CD4-positive, alpha-beta T cell treated with Interleukin-10 for 1 hour (primary cell): Measurements from ENCODE around the gene RRP1.

ENCODE experiments used
- DNase-seq: peaks from one replicate; pipeline ENCODE4 v3.0.0-alpha.2; 2020

RRP1 gene, protein sequence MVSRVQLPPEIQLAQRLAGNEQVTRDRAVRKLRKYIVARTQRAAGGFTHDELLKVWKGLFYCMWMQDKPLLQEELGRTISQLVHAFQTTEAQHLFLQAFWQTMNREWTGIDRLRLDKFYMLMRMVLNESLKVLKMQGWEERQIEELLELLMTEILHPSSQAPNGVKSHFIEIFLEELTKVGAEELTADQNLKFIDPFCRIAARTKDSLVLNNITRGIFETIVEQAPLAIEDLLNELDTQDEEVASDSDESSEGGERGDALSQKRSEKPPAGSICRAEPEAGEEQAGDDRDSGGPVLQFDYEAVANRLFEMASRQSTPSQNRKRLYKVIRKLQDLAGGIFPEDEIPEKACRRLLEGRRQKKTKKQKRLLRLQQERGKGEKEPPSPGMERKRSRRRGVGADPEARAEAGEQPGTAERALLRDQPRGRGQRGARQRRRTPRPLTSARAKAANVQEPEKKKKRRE

DNA sequence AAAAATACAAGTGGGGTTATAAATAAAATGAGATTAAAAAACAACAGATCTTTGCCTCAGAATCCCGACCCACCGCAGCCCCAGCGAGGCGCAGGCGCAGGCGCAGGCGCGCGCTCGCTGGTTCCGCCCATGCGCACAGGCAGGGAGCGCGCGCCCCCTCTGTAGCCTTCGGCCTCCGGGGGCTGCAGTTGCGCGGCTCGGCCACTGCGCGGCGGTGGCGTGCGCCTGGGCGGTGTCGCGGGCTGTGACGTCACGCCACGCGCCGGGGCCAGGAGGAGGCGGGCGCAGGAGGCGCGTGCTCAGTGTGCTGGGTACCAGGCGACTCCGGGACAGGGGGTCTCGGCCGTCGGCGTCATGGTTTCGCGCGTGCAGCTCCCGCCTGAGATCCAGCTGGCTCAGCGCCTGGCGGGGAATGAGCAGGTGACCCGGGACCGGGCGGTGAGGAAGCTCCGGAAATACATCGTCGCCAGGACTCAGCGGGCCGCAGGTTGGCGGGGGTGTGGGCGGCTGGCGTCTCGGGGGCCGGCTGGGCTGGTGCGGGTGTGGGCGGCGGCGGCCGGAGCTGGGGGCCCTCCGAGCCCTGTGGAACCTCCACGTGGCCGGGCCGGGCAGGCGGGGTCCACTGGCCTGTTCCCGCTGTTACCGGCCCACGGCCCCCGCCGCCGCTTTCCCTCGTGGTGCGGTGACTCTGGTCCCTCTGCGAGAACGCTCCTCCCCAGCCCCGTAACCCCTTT, at the start of gene RRP1:
TSS of gene RRP1 (plus strand) at position 302 of the 734 bp plus-strand sequence. CDS start at position 355, 53 bp downstream.
- DNase-seq = peak; percentile 95

DNA sequence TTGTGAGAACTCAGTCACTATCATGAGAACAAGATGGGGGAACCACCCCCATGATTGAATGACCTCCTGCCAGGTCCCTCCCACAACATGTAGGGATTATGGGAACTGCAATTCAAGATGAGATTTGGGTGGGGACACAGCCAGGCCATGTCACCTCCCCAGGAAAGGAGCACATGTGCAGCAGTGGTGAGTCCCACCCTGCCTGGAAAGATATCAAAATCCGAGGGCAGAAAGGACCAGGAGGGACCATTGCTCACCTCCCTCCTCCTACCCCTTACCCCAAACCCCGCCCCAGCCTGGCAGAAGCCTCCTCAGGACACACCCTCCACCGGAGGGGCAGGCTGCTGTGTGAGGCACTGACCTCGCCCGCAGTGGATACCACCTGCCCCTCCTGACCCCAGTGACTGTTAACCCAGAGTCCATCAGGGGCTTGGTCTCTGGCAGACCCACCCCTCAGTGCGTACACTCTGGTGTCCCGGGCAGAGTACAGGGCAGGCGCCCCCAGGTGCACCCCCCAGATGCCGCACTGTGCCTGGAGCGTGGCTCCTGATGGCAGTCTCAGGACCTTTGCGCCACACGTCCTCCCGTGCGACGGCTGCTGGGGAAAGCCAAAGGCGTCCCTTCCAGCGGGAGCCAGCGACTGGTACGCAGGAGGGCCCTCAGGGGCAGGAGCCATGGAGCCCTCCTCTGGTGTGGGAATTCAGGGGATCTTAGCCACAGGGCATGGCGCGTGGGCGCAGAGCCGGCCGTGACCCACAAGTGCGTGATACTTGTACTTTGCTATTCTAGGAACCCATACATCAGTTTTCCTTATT, 49.5 kb upstream of the RRP1 start:
- DNase-seq = no peak

DNA sequence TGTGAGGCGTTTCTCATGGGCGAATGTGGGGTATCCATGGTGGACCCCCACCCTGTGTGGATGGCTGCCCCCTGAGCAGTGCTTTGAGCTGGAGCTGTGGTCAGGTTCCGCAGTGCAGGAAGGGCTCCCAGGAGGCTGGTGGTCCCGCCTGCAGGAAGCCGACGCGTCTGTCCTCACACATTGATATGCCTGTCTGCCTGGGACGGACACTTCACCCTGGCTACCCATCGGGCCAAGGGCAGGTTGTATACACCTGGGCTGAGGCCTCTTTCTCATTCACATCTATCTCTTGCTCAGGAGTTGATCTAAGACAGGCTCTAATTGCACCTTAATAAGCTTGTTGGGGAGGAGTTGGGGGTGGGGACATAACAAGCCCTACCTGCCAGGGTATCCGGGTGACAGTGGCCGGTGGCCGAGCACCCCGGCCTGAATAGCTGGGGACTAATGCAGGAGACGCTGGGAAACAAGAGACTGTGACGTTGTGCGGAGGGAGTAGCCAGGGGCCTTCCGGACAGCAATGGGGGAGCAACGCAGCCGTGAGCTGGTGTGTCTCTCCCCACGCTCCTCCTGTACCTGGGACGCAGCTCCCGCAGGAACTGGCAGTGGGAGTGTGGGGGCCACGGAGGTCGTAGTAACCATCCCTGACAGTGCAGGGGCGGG, 48.8 kb upstream of the RRP1 start:
- no peak for DNase-seq

DNA sequence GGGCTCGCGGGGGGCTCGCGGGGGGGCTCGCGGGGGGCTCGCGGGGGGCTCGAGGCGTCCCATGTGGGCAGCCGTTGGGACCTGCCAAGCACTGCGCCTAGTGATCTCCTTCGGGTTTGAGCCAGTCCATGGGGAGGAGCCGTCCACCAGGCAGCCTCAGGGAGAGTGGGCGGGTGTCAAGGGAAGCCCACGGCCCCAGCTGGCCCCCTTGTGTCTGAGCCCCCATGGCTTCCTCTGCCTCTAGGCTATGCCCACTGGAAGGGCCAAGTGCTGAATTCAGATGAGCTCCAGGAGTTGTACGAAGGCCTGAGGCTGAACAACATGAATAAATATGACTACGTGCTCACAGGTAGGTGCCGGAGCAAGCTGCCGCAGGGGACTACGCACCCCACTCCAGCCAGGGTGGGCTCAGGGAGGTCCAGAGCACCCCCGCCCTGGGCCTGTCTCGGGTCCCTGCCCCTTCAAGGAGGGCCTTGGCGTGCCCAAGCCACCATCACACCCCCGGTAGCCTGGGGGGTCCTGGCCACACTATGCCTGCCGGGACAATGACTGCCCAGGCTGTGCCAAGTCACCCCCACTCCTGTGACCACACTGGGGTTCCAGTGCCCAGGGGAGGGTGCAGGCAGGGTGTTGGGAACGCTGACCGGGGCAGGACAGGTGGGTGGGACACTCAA, 47.8 kb upstream of the RRP1 start:
- DNase-seq = no peak

DNA sequence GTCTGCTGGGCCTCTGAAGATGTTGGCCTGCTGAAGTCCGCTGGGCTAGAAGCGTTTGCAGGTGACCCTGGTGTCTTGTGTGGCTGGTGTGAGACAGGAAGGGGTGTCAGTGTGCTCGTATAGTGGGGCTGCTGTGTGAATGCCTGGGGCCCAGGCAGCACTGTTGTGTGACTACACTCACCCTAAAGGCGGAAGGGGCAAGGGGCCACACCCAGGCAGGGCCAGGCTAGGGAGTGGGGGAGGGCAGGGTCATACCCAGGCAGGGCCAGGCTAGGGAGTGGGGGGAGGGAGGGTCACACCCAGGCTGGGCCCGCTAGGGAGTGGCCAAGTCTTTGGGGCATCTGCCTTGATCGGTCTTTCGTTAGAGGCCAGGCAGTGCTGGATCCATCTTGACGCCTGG, 45.4 kb upstream of the RRP1 start:
- DNase-seq = no peak

DNA sequence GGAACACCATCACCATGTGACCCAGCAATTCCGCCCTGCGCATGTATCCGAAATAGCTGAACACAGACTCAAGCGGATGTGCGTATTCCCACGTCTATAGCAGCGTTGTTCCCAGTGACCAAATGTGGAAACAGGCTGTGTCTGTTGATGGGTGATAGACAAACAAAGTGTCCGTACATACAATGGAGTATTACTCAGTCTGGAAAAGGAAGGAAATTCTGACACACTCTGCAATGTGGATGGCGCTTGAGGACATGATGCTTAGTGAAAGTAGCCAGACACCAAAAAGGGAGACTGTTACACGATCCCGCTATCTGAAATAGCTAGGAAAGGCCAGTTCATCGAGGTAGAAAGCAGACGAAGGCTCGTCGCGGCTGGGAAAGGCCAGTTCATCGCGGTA, 44.7 kb upstream of the RRP1 start:
- DNase-seq = no peak

DNA sequence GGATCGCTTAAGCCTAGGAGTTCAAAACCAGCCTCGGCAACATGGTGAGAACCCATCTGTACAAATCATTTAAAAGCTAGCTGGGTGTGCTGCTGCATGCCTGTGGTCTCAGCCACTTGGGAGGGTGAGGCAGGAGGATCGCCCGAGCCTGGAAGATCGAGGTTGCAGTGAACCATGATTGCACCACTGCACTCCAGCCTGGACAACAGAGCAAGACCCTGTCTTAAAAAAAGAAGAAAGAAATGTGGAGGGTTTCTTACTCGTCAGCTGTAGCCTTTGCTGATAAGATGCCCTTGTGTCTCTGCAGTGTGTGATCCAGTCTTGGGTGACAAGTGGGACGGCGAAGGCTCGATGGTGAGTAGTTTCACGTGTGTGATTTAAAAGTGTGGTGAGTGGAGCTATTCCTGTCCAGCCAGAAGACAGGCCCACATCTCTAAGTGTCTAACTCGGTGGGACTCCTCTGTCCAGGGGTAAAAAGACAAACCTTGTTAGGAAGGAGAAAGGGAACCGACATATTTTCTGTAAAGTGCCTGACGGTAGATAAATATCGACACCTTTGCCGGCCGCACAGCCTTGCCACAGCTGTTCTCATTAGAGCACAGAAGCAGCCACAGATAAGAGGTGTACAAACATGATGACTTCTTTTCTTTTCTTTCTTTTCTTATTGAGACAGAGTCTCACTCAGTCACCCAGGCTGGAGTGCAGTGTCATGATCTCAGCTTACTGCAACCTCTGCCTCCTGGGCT, 43.4 kb upstream of the RRP1 start:
- DNase-seq = no peak

DNA sequence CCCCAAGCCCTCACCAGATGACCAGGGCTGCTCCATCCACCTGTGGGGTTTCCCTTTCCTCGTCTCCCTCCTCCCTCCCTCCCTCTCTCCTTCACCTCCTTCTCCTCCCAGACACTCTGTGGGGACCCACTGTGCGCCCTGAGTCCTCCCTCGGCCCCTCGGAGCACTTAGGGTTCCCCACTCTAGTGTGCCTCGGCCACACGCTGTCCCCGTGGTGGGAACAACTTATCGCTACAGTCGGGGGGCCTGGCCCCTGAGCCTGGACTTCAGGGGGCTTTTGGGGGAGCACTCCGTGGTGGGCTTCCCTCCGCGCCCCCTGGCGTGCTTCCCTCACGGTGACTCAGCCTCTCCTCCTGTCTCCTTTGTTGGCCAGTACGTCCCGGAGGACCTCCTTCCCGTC, 40.8 kb upstream of the RRP1 start:
- DNase-seq = no peak

DNA sequence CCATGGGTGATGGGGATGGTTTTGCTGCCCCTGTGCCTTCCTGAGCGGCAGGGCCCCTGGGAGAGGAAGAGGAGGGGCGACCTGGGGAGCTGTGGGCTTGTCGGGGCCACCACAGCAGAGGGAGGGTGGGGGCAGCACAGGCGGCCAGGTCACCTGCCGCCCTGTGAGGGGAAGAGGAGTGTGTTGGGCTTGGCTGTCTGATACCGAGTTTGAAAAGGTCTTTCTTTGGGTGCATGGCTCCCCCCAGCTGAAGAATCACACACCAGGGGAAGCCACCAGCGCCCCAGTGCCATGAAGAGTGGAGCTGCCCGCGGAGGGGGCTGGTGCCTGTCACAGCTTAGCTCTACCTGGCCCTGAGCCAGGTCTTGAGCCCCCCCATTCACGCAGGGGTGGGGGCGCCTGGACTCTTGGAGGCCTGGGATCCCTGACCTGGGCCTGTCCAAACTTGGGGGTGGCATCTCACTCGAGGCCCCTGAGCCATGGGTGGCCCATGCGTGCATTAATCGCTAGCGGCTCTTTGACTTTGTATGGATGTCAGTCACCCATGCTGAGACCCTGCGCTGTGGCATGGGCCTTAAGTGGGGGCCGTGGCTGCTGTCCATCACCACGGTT, 39.6 kb upstream of the RRP1 start:
- DNase-seq = no peak

DNA sequence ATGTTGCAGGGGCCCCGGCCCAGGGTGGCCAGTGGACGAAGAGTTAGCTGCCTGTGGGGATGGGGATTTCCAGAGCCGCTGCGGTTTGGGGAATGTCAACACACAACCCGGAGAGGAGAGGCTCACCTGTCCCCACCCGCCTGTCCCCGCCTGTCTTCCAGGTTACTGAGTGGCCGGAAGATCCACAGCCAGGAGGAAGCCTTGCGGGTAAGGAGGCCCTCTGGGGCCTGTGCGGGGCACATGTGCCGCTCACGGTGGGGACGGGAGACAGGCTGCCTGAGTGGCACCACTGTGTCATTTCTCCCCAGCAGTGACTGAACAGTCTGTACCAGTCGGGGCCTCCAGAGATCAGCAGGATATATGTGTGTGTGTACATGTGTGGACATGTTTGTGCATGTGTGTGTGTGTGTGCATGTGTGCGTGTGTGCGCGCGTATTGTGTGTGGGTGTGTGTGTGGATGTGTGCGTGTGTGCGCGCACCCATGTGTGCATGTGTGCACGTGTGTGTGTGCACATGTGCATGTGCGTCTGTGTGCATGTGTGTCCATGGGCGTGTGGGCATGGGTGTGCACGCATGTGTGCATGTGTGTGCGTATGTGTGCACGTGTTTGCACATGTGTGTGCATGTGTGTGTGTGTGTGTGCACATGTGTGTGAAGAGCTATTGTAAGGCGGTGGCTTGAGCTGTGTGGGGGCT, 38.9 kb upstream of the RRP1 start:
- DNase-seq = no peak

DNA sequence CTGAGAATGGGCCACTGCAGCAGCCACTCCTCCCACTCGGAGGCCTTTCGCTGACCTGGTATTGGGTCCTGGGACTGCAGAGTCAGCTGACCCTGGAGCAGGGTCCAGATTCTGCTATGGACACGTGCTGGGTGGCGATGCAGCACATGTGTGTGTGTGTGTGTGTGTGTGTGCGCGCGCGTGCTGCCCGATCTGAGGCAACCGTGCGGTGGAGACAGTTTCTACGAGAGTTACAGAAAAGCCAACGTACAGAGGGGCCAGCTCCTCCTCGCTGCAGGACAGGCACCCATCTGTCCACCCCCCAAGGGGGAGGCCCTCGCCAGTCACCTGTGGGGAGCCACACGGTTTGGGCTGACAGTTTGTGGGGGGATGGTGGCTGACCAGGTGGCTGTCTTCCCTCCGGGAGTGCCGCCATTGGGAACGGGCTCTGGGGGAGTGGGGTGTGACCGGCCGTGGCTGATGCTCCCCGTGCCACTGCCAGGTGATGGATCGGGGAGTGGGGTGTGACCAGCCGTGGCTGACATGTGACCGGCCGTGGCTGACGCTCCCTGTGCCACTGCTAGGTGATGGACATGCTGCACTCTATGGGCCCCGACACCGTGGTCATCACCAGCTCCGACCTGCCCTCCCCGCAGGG, 37.3 kb upstream of the RRP1 start:
- no peak for DNase-seq

DNA sequence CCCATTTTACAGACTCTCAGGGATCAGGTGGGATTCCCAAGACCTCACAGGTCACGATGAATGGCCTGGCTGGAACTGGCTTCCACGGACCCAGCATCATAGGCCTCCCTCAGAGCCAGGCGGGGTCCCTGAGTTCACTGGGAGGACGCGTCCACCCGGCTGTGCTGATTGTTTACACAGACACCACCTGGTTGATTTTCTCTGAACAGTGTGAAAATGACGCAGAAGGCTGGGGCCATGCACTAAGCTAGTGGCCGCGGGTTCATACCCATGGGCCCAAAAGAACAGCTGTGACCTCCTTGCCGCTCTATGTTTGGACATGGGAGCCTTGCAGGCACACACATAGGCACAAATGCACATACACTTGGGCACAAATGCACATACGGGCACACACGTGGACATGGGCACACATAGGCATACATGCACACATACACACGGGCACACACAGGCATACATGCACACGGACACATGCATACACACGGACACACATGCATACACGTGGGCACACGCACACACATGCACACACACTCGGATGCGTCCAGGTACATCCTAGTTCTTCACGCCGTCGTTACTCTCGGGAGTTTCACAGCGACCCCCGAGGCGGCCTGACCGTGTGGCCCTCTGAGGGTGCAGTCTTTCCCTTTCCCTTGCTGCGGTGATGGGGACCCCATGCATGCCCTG, 36.5 kb upstream of the RRP1 start:
- DNase-seq = no peak

DNA sequence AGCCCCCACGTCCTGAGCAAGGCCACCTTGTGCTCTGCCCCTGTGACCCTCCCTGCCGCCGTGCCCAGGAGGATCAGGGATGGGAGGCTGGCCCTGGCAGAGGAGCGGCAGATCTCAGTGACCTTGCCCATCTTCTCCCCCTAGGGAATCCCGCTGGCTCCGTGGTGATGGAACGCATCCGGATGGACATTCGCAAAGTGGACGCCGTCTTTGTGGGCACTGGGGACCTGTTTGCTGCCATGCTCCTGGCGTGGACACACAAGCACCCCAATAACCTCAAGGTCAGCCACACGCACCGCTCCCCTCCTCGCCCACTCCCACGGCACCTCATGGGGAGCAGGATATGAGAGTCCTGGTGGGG, 36.0 kb upstream of the RRP1 start:
- DNase-seq = no peak

DNA sequence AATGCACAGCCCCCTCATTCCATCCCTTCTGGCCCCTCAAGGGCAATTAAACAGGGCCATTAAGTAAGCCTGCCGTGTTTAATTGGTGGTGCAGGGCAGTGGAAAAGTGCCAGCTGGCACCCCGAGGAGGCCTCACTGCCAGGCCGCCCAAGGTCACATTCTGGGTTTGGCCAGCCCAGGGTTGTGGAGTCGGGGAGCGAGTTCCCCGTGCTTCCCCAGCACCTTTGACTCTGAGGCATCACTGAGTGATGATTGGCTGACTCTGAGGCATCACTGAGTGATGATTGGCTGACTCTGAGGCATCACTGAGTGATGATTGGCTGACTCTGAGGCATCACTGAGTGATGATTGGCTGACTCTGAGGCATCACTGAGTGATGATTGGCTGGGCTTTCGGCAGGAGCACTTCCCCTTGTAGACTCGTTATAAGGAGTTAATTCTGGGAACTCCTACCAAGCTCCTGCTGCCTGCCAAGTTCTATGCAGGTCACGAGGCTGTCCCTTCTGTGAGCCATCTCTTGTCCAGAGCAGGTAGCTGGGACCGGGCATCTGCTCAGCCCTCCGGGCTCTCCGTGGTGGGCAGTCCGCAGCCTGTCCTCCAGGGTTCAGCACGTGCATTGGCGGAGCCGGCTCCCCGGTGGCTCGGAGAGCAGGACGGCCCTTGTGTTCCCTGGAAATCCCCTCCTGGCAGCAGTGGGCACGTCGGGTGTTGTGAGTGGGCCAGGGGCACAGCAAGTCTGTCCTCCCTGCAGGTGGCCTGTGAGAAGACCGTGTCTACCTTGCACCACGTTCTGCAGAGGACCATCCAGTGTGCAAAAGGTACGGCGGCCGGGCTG, 34.2 kb upstream of the RRP1 start:
- no peak for DNase-seq

DNA sequence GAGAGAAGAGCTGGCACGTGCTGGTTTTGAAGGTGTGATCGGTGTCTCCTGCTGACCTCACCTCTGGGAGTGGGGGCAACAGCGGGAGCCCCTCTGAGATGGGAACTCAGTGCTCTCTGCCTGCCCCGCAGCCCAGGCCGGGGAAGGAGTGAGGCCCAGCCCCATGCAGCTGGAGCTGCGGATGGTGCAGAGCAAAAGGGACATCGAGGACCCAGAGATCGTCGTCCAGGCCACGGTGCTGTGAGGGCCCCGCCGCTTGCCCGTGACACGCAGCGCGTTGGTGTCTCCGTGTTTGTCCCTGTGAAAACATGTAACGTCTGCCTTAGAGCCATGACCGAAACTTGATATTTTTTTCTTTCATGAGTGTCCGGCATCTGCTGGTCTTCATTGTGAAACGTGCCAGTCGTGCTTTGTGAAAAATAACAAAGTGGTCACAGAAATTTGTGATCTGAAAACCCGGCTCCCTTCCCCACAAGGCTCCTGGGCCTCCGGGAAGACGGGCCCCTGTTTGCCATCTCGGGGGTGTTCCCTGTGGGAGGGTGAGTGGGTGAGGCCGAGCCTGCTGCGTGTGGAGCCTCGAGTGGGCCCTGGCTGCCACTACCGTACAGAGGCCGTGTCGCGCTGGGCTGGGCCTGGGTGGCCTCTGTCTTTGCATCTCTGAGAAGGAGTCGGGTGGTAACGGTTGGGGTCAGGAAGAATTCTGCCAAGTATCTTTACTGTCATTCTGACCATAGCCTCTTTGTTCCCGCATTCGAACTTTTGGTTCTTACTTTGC, 33.4 kb upstream of the RRP1 start:
- DNase-seq = no peak

DNA sequence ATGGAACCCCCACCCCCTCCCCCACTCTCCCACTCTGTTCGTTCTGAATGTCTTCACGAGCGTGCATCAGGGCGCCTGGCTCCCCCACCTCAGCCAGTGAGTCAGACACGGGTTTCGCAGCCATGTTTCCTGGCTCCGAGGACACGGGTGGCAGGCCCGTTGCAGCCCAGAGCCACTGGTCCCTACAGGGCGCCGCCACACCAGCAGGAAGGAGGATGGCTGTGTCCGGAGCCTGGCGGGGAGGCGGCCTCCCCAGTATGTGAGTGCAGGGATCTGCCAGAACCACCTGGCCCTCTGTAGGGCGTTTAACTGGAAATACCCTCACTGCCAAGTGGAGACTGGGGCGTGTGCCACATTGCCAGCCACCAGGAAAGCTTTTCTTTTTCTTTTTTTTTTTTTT, 31.8 kb upstream of the RRP1 start:
- DNase-seq = no peak

DNA sequence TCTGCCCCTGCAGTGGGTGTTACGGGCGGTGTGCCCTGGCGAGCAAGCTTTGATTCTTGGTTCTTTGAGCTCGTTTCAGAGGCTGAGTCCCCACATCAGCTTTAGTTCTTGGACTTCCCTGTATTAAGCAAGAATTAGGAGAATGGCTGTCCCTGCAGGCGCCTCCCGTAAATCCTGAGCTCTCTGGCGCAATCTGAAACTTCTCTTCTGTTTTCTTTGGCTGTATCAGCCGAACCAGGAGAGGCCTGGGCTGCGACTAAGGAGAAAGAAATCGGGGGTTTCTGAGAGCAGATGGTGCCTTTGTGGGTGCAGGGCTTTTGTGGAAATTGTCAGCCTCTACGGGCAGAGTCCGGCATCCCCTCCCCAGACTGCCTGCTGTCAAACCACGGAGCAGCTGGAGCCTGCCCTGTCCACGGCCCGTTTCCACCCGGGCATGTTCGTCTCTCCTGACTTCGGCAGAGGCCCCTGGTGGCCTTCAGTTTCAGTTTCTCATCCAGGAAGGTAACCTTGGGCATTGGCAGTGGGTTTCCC, 31.2 kb upstream of the RRP1 start:
- no peak for DNase-seq
